Kasumi-1 (cell line): ENCODE results near the gene MORC3.
"Not testable (repeated sequence)": the region's sequence is repeated elsewhere in the genome, so short reads cannot be mapped to it uniquely, and the experiment has no call there.

Experiments used
- DNase-seq, 2 experiments: peaks; one replicate each; lab custom pipeline; 2025; lab: John Stamatoyannopoulos, UW

The MORC3 gene

GRCh38 chr21:36385233-36386030, 65.4 kb downstream of the MORC3 start, which contains the start of gene CHAF1B:
TSS of gene CHAF1B (plus strand) at chr21:36385392. CDS start at chr21:36386137, 745 bp downstream.
- DNase-seq, result peak; percentile 48 to 60

GRCh38 chr21:36386031-36386642, 66.1 kb downstream of the MORC3 start:
- no peak for DNase-seq

- no peak for DNase-seq
Observed at GRCh38 chr21:36388096-36388495, 68.1 kb downstream of the MORC3 start.

- DNase-seq, result no peak
Observed at GRCh38 chr21:36388835-36389234, 68.8 kb downstream of the MORC3 start.

GRCh38 chr21:36391649-36392048, 71.7 kb downstream of the MORC3 start:
- DNase-seq, result not testable (repeated sequence)

- no peak for DNase-seq
Observed at GRCh38 chr21:36395353-36396111, 75.5 kb downstream of the MORC3 start.

- DNase-seq, result no peak
Observed at GRCh38 chr21:36396325-36396724, 76.3 kb downstream of the MORC3 start.

- DNase-seq, result no peak
Observed at GRCh38 chr21:36396971-36397370, 77.0 kb downstream of the MORC3 start.

- DNase-seq, result no peak
Observed at GRCh38 chr21:36397606-36398005, 77.6 kb downstream of the MORC3 start.

GRCh38 chr21:36399736-36400135, 79.7 kb downstream of the MORC3 start:
- DNase-seq, result not testable (repeated sequence)

GRCh38 chr21:36400719-36401118, 80.7 kb downstream of the MORC3 start:
- DNase-seq, result no peak

- DNase-seq, result no peak
Observed at GRCh38 chr21:36402339-36402738, 82.3 kb downstream of the MORC3 start.

- no peak for DNase-seq
Observed at GRCh38 chr21:36403713-36404112, 83.7 kb downstream of the MORC3 start.

GRCh38 chr21:36408568-36408967, 88.6 kb downstream of the MORC3 start:
- DNase-seq, result no peak

GRCh38 chr21:36411301-36411700, 91.3 kb downstream of the MORC3 start:
- no peak for DNase-seq

GRCh38 chr21:36412916-36413315, 92.9 kb downstream of the MORC3 start:
- DNase-seq, result no peak

GRCh38 chr21:36415375-36415774, 95.4 kb downstream of the MORC3 start:
- no peak for DNase-seq

GRCh38 chr21:36419241-36419640, 99.2 kb downstream of the MORC3 start:
- DNase-seq, result no peak

GRCh38 chr21:36419996-36420395, 100.0 kb downstream of the MORC3 start:
- DNase-seq, result peak; percentile 80 to 86

- DNase-seq, result no peak
Observed at GRCh38 chr21:36420571-36421339, 100.8 kb downstream of the MORC3 start.

GRCh38 chr21:36422279-36423098, 102.5 kb downstream of the MORC3 start:
- DNase-seq, result peak; percentile 68 to 79
